Smooth muscle cell (in vitro differentiated cells): ENCODE results near the gene GALNT2. TPM values are rescaled to one million over a fixed set of nuclear protein-coding genes. Genes with fewer than 3 reads are reported as not detected.

Experiments used
- DNase-seq: peaks from one replicate; lab custom pipeline; 2025; ENCODE audit not compliant: unreplicated experiment; lab: John Stamatoyannopoulos, UW
- H2AFZ ChIP-seq: fragments of 200-600 bp; sonication (generic); 2 replicates; pipeline ENCODE4 v1.6.0; 2016; ENCODE audit warnings: antibody characterized with exemption, low read depth, mild to moderate bottlenecking
- H3F3A ChIP-seq: fragments of 200-600 bp; sonication (generic); 2 replicates; pipeline ENCODE4 v1.6.0; 2017; ENCODE audit warnings: antibody characterized with exemption, low read depth
- H3K27ac ChIP-seq: fragments of 200-600 bp; sonication (generic); 2 replicates; pipeline ENCODE4 v1.5.1; 2016; ENCODE audit warnings: low read depth, mild to moderate bottlenecking
- H3K27me3 ChIP-seq: fragments of 200-600 bp; sonication (generic); 2 replicates; pipeline ENCODE4 v1.6.1; 2016; ENCODE audit warnings: low read depth, mild to moderate bottlenecking
- H3K36me3 ChIP-seq: fragments of 200-600 bp; sonication (generic); 2 replicates; pipeline ENCODE4 v1.5.1; 2016; ENCODE audit warnings: low read depth
- H3K4me1 ChIP-seq: fragments of 200-600 bp; sonication (generic); 2 replicates; pipeline ENCODE4 v1.5.1; 2016; ENCODE audit warnings: low read depth
- H3K4me2 ChIP-seq: fragments of 200-600 bp; sonication (generic); 2 replicates; pipeline ENCODE4 v1.6.0; 2016; ENCODE audit warnings: mild to moderate bottlenecking
- H3K4me3 ChIP-seq: fragments of 200-600 bp; sonication (generic); 2 replicates; pipeline ENCODE4 v1.5.1; 2016; ENCODE audit warnings: mild to moderate bottlenecking
- H3K79me2 ChIP-seq: fragments of 200-600 bp; sonication (generic); 2 replicates; pipeline ENCODE4 v1.6.0; 2016; ENCODE audit warnings: low read depth, mild to moderate bottlenecking
- H3K9ac ChIP-seq: fragments of 200-600 bp; sonication (generic); 2 replicates; pipeline ENCODE4 v1.6.0; 2016; ENCODE audit warnings: low read depth
- H3K9me3 ChIP-seq: fragments of 200-600 bp; sonication (generic); replicated peaks from 2 replicates; pipeline ENCODE4 v1.5.1; 2016; ENCODE audit warnings: low read depth
- H4K20me1 ChIP-seq: fragments of 200-600 bp; sonication (generic); 2 replicates; pipeline ENCODE4 v1.6.0; 2016; ENCODE audit warnings: low read depth
- CTCF ChIP-seq: fragments of 200-600 bp; sonication (generic); IDR thresholded peaks from 2 replicates; pipeline ENCODE4 v1.5.1; 2017; ENCODE audit warnings: borderline replicate concordance, mild to moderate bottlenecking, antibody characterized with exemption; ENCODE audit not compliant: insufficient read depth, poor library complexity, severe bottlenecking
- WGBS: methylation state at CpG from one replicate; pipeline ENCODE4 v1.1.7; 2016; ENCODE audit warnings: low lambda C conversion rate; 5-methylcytosine and 5-hydroxymethylcytosine counted together
- polyA plus RNA-seq: library from polyadenylated mRNA; unstranded; fragments of >200 nt; fragmentation: Nextera tagmentation; extraction: Ambion mirVana; gene quantifications from 2 replicates; pipeline ENCODE4 v1.2.1, GENCODE V29; 2016
- total RNA-seq: library from RNA; depleted of rRNA; stranded (reverse); fragments of >200 nt; gene quantifications from 2 replicates; pipeline ENCODE4 v1.2.3, GENCODE V29; 2014

The GALNT2 gene
- total and polyA plus RNA-seq, 2 experiments from 2014 or later = 76.4 to 152 TPM

- Histone ChIP-seq H3K4me3 (no peak overlapping the region), H3K9me3 (no peaks in the 10 kb centered on the region), H3K4me2 (no peak overlapping the region), H3K27ac (no peak overlapping the region), H3K9ac (no peak overlapping the region), H3K36me3 (no peaks in the 10 kb centered on the region), H3F3A (peaks cover 18% of the 10 kb centered on the region), H4K20me1 (peaks cover 80% of the 10 kb centered on the region), H3K27me3 (no peaks in the 10 kb centered on the region), H2AFZ (no peak overlapping the region), H3K79me2 (peaks cover 65% of the 10 kb centered on the region), H3K4me1 (peaks cover 34% of the 10 kb centered on the region)
- 70% methylated on average over 5 of the region's 5 CpGs for WGBS
- DNase-seq = no peak
- TF ChIP-seq CTCF = no peak
These were observed 35.0 kb downstream of the GALNT2 start for GRCh38 chr1:230102046-230102445.

- peaks cover 61% of the 10 kb centered on the region for H3K79me2 ChIP-seq
- peaks cover 21% of the 10 kb centered on the region for H3F3A ChIP-seq
- no peak overlapping the region for H3K9ac ChIP-seq
- no peaks in the 10 kb centered on the region for H3K27me3 ChIP-seq
- H3K36me3 ChIP-seq = no peaks in the 10 kb centered on the region
- H3K4me2 ChIP-seq = no peak overlapping the region
- WGBS = 78% methylated on average over 4 of the region's 4 CpGs
- H3K9me3 ChIP-seq = no peaks in the 10 kb centered on the region
- peaks cover 81% of the 10 kb centered on the region for H4K20me1 ChIP-seq
- no peak overlapping the region for H2AFZ ChIP-seq
- peaks cover 34% of the 10 kb centered on the region for H3K4me1 ChIP-seq
- no peak for DNase-seq
- no peak overlapping the region for H3K4me3 ChIP-seq
- H3K27ac ChIP-seq = no peak overlapping the region
- TF ChIP-seq CTCF = no peak
These were observed 35.4 kb downstream of the GALNT2 start for GRCh38 chr1:230102472-230102871.

- Histone ChIP-seq H3K4me1 (peaks cover 34% of the 10 kb centered on the region), H3K4me2 (peak overlapping the region; percentile 73), H3K27me3 (no peaks in the 10 kb centered on the region), H3F3A (peaks cover 21% of the 10 kb centered on the region), H3K79me2 (peaks cover 61% of the 10 kb centered on the region), H3K4me3 (no peak overlapping the region), H2AFZ (no peak overlapping the region), H3K36me3 (no peaks in the 10 kb centered on the region), H3K9ac (peak overlapping the region; percentile 3), H3K9me3 (no peaks in the 10 kb centered on the region), H4K20me1 (peaks cover 85% of the 10 kb centered on the region), H3K27ac (peak overlapping the region; percentile 87)
- WGBS = 69% methylated on average over 5 of the region's 5 CpGs
- no peak for DNase-seq
- no peak for TF ChIP-seq CTCF
These were observed 36.5 kb downstream of the GALNT2 start for GRCh38 chr1:230103306-230104173.
